Smooth muscle cell (in vitro differentiated cells): Measurements from ENCODE around the gene SBNO1. TPM values are rescaled to one million over a fixed set of nuclear protein-coding genes. Genes with fewer than 3 reads are reported as not detected.

Source experiments
- DNase-seq: peaks from one replicate; lab custom pipeline; 2025; ENCODE audit not compliant: unreplicated experiment; lab: John Stamatoyannopoulos, UW
- H2AFZ ChIP-seq: fragments of 200-600 bp; sonication (generic); 2 replicates; pipeline ENCODE4 v1.6.0; 2016; ENCODE audit warnings: antibody characterized with exemption, low read depth, mild to moderate bottlenecking
- H3F3A ChIP-seq: fragments of 200-600 bp; sonication (generic); 2 replicates; pipeline ENCODE4 v1.6.0; 2017; ENCODE audit warnings: antibody characterized with exemption, low read depth
- H3K27ac ChIP-seq: fragments of 200-600 bp; sonication (generic); 2 replicates; pipeline ENCODE4 v1.5.1; 2016; ENCODE audit warnings: low read depth, mild to moderate bottlenecking
- H3K27me3 ChIP-seq: fragments of 200-600 bp; sonication (generic); 2 replicates; pipeline ENCODE4 v1.6.1; 2016; ENCODE audit warnings: low read depth, mild to moderate bottlenecking
- H3K36me3 ChIP-seq: fragments of 200-600 bp; sonication (generic); 2 replicates; pipeline ENCODE4 v1.5.1; 2016; ENCODE audit warnings: low read depth
- H3K4me1 ChIP-seq: fragments of 200-600 bp; sonication (generic); 2 replicates; pipeline ENCODE4 v1.5.1; 2016; ENCODE audit warnings: low read depth
- H3K4me2 ChIP-seq: fragments of 200-600 bp; sonication (generic); 2 replicates; pipeline ENCODE4 v1.6.0; 2016; ENCODE audit warnings: mild to moderate bottlenecking
- H3K4me3 ChIP-seq: fragments of 200-600 bp; sonication (generic); 2 replicates; pipeline ENCODE4 v1.5.1; 2016; ENCODE audit warnings: mild to moderate bottlenecking
- H3K79me2 ChIP-seq: fragments of 200-600 bp; sonication (generic); 2 replicates; pipeline ENCODE4 v1.6.0; 2016; ENCODE audit warnings: low read depth, mild to moderate bottlenecking
- H3K9ac ChIP-seq: fragments of 200-600 bp; sonication (generic); 2 replicates; pipeline ENCODE4 v1.6.0; 2016; ENCODE audit warnings: low read depth
- H3K9me3 ChIP-seq: fragments of 200-600 bp; sonication (generic); replicated peaks from 2 replicates; pipeline ENCODE4 v1.5.1; 2016; ENCODE audit warnings: low read depth
- H4K20me1 ChIP-seq: fragments of 200-600 bp; sonication (generic); 2 replicates; pipeline ENCODE4 v1.6.0; 2016; ENCODE audit warnings: low read depth
- WGBS: methylation state at CpG from one replicate; pipeline ENCODE4 v1.1.7; 2016; ENCODE audit warnings: low lambda C conversion rate; 5-methylcytosine and 5-hydroxymethylcytosine counted together
- polyA plus RNA-seq: library from polyadenylated mRNA; unstranded; fragments of >200 nt; fragmentation: Nextera tagmentation; extraction: Ambion mirVana; gene quantifications from 2 replicates; pipeline ENCODE4 v1.2.1, GENCODE V29; 2016
- total RNA-seq: library from RNA; depleted of rRNA; stranded (reverse); fragments of >200 nt; gene quantifications from 2 replicates; pipeline ENCODE4 v1.2.3, GENCODE V29; 2014
- TF ChIP-seq, protein P1 (sequence below): fragments of 200-600 bp; sonication (generic); IDR thresholded peaks from 2 replicates; pipeline ENCODE4 v1.5.1; 2017; ENCODE audit warnings: borderline replicate concordance, mild to moderate bottlenecking, antibody characterized with exemption; ENCODE audit not compliant: insufficient read depth, poor library complexity, severe bottlenecking

Gene SBNO1
- total and polyA plus RNA-seq, 2 experiments from 2014 or later, result 14.6 to 24.5 TPM

DNA sequence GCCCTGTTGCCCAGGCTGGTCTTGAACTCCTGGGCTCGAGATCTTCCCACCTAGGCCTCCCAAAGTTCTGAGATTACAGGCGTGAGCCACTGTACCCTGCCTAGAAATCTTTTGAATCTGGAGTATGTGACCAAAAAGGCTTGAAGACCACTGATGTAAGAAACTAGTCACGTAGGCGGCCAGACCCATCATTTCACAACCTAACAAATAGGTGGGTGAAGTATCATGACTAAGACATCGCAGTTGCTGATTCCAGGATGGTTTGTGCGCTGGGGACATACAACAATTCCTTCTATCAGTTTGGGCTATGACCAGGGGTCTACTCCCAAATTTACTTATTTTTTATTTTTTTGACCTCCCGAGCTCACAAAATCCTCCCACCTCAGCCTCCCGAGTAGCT lies 81.2 kb downstream of the SBNO1 start:
- TF ChIP-seq, protein P1, sequence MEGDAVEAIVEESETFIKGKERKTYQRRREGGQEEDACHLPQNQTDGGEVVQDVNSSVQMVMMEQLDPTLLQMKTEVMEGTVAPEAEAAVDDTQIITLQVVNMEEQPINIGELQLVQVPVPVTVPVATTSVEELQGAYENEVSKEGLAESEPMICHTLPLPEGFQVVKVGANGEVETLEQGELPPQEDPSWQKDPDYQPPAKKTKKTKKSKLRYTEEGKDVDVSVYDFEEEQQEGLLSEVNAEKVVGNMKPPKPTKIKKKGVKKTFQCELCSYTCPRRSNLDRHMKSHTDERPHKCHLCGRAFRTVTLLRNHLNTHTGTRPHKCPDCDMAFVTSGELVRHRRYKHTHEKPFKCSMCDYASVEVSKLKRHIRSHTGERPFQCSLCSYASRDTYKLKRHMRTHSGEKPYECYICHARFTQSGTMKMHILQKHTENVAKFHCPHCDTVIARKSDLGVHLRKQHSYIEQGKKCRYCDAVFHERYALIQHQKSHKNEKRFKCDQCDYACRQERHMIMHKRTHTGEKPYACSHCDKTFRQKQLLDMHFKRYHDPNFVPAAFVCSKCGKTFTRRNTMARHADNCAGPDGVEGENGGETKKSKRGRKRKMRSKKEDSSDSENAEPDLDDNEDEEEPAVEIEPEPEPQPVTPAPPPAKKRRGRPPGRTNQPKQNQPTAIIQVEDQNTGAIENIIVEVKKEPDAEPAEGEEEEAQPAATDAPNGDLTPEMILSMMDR, result no peak
- H2AFZ ChIP-seq, result no peak overlapping the region
- H3K27me3 ChIP-seq, result no peaks in the 10 kb centered on the region
- no peaks in the 10 kb centered on the region for H3K36me3 ChIP-seq
- no peaks in the 10 kb centered on the region for H3K9me3 ChIP-seq
- H3K79me2 ChIP-seq, result no peaks in the 10 kb centered on the region
- no peak for DNase-seq
- no peaks in the 10 kb centered on the region for H3K4me1 ChIP-seq
- no peaks in the 10 kb centered on the region for H3F3A ChIP-seq
- H3K4me3 ChIP-seq, result no peak overlapping the region
- no peaks in the 10 kb centered on the region for H4K20me1 ChIP-seq
- H3K27ac ChIP-seq, result no peak overlapping the region
- 99% methylated on average over 8 of the region's 8 CpGs for WGBS
- no peak overlapping the region for H3K4me2 ChIP-seq
- H3K9ac ChIP-seq, result no peak overlapping the region

DNA sequence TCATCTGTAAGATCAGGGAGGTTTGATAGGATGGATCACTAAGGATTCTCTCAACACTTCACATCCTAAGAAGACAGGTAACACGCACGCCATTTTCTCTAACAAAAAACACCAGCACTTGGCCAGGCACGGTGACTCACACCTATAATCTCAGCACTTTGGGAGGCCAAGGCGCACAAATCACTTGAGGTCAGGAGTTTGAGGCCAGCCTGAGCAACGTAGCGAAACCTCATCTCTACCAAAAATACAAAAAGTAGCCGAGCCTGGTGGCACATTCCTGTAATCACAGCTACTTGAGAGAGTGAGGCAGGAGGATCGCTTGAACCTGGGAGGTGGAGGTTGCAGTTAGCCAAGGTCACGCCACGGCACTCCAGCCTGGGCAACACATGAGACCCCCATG lies 82.5 kb downstream of the SBNO1 start:
- Histone ChIP-seq H3K27me3 (no peaks in the 10 kb centered on the region), H3F3A (no peaks in the 10 kb centered on the region), H3K4me2 (no peak overlapping the region), H4K20me1 (no peaks in the 10 kb centered on the region), H2AFZ (no peak overlapping the region), H3K4me3 (no peak overlapping the region), H3K79me2 (no peaks in the 10 kb centered on the region), H3K9me3 (no peaks in the 10 kb centered on the region), H3K9ac (no peak overlapping the region), H3K27ac (no peak overlapping the region), H3K36me3 (no peaks in the 10 kb centered on the region), H3K4me1 (no peaks in the 10 kb centered on the region)
- TF ChIP-seq, protein P1, result no peak
- 93% methylated on average over 10 of the region's 10 CpGs for WGBS
- DNase-seq, result no peak

DNA sequence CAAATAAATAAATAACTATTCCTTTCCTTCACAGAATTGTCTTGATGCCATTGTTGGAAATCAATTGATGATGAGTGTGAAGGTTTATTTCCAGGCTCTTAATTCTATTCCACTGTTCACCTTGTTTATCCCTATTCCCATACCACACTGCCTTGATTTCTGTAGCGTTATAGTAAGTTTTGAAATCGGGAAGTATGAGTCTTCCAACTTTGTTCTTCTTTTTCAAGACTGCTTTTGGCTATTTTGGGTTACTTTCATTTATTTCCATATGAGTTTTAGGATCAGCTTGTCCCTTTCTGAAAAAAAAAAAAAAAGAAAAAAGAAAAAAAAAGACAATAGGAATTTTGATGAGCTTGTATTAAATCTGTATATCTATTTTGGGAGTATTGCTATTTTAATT lies 83.7 kb downstream of the SBNO1 start:
- no peak overlapping the region for H3K9ac ChIP-seq
- H3K79me2 ChIP-seq, result no peaks in the 10 kb centered on the region
- no peaks in the 10 kb centered on the region for H4K20me1 ChIP-seq
- H3K27me3 ChIP-seq, result no peaks in the 10 kb centered on the region
- no peak overlapping the region for H3K4me3 ChIP-seq
- H3K4me1 ChIP-seq, result no peaks in the 10 kb centered on the region
- H3K9me3 ChIP-seq, result no peaks in the 10 kb centered on the region
- H3K27ac ChIP-seq, result no peak overlapping the region
- no peak overlapping the region for H3K4me2 ChIP-seq
- 99% methylated on average over 2 of the region's 2 CpGs for WGBS
- TF ChIP-seq, protein P1, result no peak
- H3F3A ChIP-seq, result no peaks in the 10 kb centered on the region
- no peaks in the 10 kb centered on the region for H3K36me3 ChIP-seq
- no peak overlapping the region for H2AFZ ChIP-seq
- DNase-seq, result no peak

DNA sequence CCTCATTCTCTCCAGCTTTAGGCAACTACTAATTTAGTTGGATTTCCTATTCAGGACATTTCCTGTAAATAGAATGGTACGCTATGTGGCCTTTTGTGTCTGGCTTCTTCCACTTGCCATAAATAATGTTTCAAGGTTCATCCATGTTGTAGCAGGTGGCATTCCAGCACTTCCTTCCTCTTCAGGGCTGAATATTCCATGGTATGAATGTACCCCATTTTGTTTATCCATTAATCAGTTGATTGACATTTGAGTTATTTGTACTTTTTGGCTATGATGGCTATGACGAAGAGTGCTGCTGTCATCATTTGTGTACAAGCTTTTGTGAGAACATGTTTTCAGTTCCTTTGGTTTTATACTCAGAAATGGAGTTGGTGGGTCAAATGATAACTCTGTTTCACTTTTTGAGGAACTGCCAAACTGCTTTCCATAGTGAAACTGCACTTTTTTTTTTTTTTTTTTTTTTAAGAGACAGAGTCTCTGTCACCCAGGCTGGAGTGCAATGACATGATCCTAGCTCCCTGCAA lies 86.5 kb downstream of the SBNO1 start:
- H3K4me2 ChIP-seq, result no peak overlapping the region
- 96% methylated on average over 2 of the region's 2 CpGs for WGBS

More for the DNA sequence above, 86.5 kb downstream of the SBNO1 start:
- no peak for DNase-seq
- no peaks in the 10 kb centered on the region for H3K36me3 ChIP-seq
- no peak overlapping the region for H3K4me3 ChIP-seq
- H3K27ac ChIP-seq, result no peak overlapping the region
- H3K9ac ChIP-seq, result no peak overlapping the region
- no peaks in the 10 kb centered on the region for H3K27me3 ChIP-seq
- H3K79me2 ChIP-seq, result no peaks in the 10 kb centered on the region
- H4K20me1 ChIP-seq, result no peaks in the 10 kb centered on the region
- no peaks in the 10 kb centered on the region for H3K9me3 ChIP-seq
- H3F3A ChIP-seq, result no peaks in the 10 kb centered on the region
- no peaks in the 10 kb centered on the region for H3K4me1 ChIP-seq
- H2AFZ ChIP-seq, result no peak overlapping the region
- TF ChIP-seq, protein P1, result no peak
